ENCODE measurements around the gene GMEB2.
A peak's percentile ranks its signal among the peaks of the same experiment; 100 is the strongest.
"Not testable (repeated sequence)": the region's sequence is repeated elsewhere in the genome, so short reads cannot be mapped to it uniquely, and the experiment has no call there.

Gene GMEB2

GRCh38 chr20:63657260-63657936 lies 30.5 kb upstream of the GMEB2 start:
- no peak for DNase-seq (ENCODE audit: low read depth)

GRCh38 chr20:63656451-63656850 lies 29.6 kb upstream of the GMEB2 start:
- no peak for DNase-seq (ENCODE audit: low read depth)

GRCh38 chr20:63655249-63655648 lies 28.3 kb upstream of the GMEB2 start:
- no peak for DNase-seq (ENCODE audit: low read depth)

- DNase-seq (ENCODE audit: low read depth) = no peak
Observed at GRCh38 chr20:63653974-63654668, 27.2 kb upstream of the GMEB2 start.

GRCh38 chr20:63653041-63653973 lies 26.4 kb upstream of the GMEB2 start, which contains the start of gene STMN3:
TSS of gene STMN3 (minus strand) at chr20:63653424. CDS start at chr20:63653345, 79 bp downstream.
- peak; percentile 88 for DNase-seq (ENCODE audit: low read depth)

- no peak for DNase-seq (ENCODE audit: low read depth)
Observed at GRCh38 chr20:63652192-63652980, 25.5 kb upstream of the GMEB2 start.

GRCh38 chr20:63651942-63652191 lies 25.0 kb upstream of the GMEB2 start:
- DNase-seq (ENCODE audit: low read depth) = no peak

- not testable (repeated sequence) for DNase-seq (ENCODE audit: low read depth)
Observed at GRCh38 chr20:63650486-63650885, 23.6 kb upstream of the GMEB2 start.

- DNase-seq (ENCODE audit: low read depth) = no peak
Observed at GRCh38 chr20:63648895-63649589, 22.1 kb upstream of the GMEB2 start.

- no peak for DNase-seq (ENCODE audit: low read depth)
Observed at GRCh38 chr20:63648190-63648589, 21.3 kb upstream of the GMEB2 start.

- no peak for DNase-seq (ENCODE audit: low read depth)
Observed at GRCh38 chr20:63645218-63645617, 18.3 kb upstream of the GMEB2 start.

- no peak for DNase-seq (ENCODE audit: low read depth)
Observed at GRCh38 chr20:63643946-63644345, 17.0 kb upstream of the GMEB2 start.

GRCh38 chr20:63643499-63643898 lies 16.6 kb upstream of the GMEB2 start:
- DNase-seq (ENCODE audit: low read depth) = no peak

- DNase-seq (ENCODE audit: low read depth) = no peak
Observed at GRCh38 chr20:63642527-63643247, 15.8 kb upstream of the GMEB2 start.

GRCh38 chr20:63641792-63642523 lies 15.1 kb upstream of the GMEB2 start:
- peak; percentile 51 for DNase-seq (ENCODE audit: low read depth)

GRCh38 chr20:63641146-63641791 lies 14.4 kb upstream of the GMEB2 start:
- DNase-seq (ENCODE audit: low read depth) = no peak

GRCh38 chr20:63640686-63641085 lies 13.8 kb upstream of the GMEB2 start:
- not testable (repeated sequence) for DNase-seq (ENCODE audit: low read depth)

GRCh38 chr20:63640086-63640485 lies 13.2 kb upstream of the GMEB2 start:
- DNase-seq (ENCODE audit: low read depth) = no peak
